ENCODE data around the gene BLOC1S6.

DNA sequence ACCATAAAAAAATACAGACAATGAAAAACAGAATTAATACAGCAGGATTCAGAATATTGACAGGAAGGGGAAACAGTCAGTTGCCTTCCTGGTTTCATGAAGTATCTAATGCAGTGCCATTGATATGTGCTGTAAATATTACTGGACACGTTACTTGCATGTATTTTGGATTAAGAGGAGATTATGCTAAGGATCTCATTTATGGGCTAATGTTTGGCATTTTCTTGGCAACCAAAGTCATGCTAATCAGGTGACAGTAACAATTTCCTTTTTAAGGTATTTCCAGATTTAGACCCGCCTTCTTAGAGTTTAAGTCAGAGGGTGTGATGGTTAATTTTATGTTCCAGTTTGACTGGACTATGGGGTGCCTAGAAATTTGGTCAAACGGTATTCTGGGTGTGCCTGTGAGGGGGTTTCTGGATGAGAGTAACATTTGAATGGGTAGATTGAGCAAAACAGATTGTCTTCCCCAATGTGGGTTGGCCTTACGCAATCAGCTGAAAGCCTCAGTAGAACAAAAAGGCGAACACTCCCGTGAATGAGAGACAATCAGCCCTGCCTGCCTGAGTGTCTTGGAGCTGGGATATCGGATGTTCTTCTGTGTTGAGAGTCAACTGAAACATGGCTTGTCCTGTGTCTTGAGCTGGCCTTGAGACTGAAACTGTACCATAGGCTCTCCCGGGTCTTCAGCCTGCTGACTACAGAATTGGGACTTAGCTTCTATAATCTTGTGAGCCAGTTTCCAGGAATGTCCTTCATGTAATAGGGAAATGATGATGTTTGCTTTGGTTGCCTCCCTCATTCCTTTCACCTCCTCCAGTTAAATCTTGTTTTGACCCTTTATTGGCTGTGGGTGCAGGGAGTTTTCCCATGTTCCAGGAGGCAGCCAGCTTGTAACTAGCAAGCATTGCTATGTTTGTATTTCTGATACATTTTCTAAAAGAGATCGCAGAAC lies 58.1 kb downstream of the BLOC1S6 start:
- TF ChIP-seq EZH2 (IDR thresholded peaks at IDR 0.05; ENCODE audit: low read depth, low read length, severe bottlenecking) (no peak), TBP (IDR thresholded peaks at IDR 0.05; ENCODE audit: low read depth, low read length) (no peak), MAX (IDR thresholded peaks at IDR 0.05) (no peak), EP300 (IDR thresholded peaks at IDR 0.05; ENCODE audit: borderline replicate concordance in 1 of 2, low read depth in 2 of 2, low read length in 2 of 2) (no peak), SIX5 (IDR thresholded peaks at IDR 0.05; ENCODE audit: low read depth, low read length) (no peak), CTCF (IDR thresholded peaks at IDR 0.05; ENCODE audit: control extremely low read depth in 1 of 3, insufficient read depth in 1 of 3, low read depth in 1 of 3, low read length in 3 of 3) (no peak), KDM1A (IDR thresholded peaks at IDR 0.05; ENCODE audit: borderline replicate concordance, low read length) (no peak), BRCA1 (IDR thresholded peaks at IDR 0.05; ENCODE audit: low read depth, low read length) (no peak), POLR2A (IDR thresholded peaks at IDR 0.05; ENCODE audit: control extremely low read depth in 1 of 2, low read depth in 2 of 2, low read length in 2 of 2) (no peak), PHF8 (conservative IDR thresholded peaks at IDR 0.05; ENCODE audit: low read depth, low read length) (no peak), TEAD4 (IDR thresholded peaks at IDR 0.05; ENCODE audit: low read depth, low read length) (no peak), JUND (IDR thresholded peaks at IDR 0.05; ENCODE audit: low read length) (no peak), SP1 (IDR thresholded peaks at IDR 0.05; ENCODE audit: low read depth, low read length) (no peak), RAD21 (IDR thresholded peaks at IDR 0.05 in 1 of 2, conservative IDR thresholded peaks at IDR 0.05 in 1 of 2; ENCODE audit: low read depth in 2 of 2, low read length in 2 of 2) (no peak)

All from H1 (cell line).